ENCODE measurements around the gene PCCA.
"Not testable (repeated sequence)": the region's sequence is repeated elsewhere in the genome, so short reads cannot be mapped to it uniquely, and the experiment has no call there.

Gene PCCA

DNA sequence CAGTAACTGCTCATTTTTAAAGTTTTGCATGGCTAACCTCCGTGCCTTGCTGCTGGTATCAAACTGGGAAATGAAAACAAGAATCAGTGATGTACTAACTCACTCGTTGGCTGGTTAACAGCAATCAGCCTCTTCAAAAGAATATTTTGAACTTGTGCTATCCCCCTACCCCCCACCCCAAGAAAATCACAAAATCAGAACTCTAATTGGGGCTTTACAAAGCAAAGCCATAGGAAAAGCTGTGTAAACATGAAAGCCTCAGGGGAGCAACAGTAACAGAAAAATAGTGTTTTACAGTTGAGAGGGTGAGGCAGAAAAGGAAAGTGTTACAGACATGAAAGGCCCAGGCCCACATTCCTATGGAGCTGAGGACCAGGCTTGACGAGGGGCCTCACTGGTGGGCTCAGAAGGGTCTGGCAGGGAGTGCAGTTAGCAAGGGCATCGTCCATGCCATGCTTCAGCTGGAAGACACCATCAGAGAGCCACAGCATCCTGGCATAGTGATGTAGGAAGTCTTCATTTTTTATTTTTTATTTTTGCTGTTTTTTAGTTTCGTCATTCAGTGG, 217.6 kb downstream of the PCCA start:
- Mint-ChIP-seq H3K4me3 (no peak overlapping the region), H3K9me3 (no peaks in the 10 kb centered on the region), H3K27ac (peak overlapping the region in 1 of 2 donors; percentile 72), H3K27me3 (no peaks in the 10 kb centered on the region), H3K4me1 (no peaks in the 10 kb centered on the region)
- ATAC-seq, result no peak
- DNase-seq, result no peak

DNA sequence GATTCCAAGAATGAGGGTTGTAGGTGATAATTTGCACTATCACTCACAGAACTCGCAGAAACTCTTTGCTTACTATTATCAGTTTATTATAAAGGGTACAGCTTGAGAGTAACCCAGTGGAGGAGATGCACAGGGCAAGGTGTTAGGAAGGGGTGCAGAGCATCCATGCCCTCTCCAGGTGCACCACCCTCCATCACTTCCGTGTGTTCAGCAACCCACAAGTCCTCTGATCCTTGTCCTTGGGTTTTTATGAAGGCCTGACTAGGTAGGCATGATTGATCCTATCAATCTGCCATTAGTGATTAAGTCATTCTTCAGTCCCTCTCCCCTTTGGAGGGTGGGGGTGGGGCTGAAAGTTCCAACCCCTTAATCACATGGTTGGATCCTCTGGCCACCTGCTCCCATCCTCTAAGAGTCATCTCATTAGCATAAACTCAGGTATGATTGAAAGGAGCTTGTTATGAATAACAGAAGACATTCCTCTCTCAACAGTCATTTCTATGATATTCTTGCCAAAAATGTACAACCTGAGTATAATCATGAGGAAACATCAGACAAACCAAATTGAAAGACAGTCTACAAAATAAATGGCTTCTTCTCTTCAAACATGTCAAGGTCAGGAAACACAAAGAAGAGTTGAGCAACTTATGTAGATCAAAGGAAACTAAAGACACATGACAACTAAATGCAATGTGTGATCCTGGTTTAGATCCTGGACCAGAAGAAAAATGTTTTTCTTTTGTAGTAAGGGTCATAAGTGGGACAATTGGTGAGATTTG, 225.4 kb downstream of the PCCA start:
- DNase-seq (no peak), ATAC-seq (no peak)
- no peaks in the 10 kb centered on the region for H3K27me3 Mint-ChIP-seq

DNA sequence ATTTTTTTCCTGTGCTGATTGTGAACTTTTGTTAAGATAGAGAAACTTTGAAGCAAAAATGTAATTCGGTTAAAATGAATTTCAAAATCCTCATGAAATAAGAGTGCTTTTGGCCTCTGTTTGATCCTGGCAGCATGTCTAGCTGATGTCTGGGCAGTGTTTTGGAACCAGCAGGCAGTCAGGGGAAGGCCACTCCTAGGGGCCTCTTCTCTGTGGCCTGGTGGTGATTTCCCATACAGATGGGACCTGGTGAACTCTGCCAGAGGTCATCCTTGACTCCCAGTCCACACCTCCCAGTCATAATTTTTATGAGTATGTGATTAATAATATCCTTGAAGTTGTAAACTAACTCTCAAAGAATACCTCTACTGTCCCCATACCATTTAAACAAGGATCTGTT, 226.6 kb downstream of the PCCA start:
- H3K4me3 Mint-ChIP-seq, result no peak overlapping the region
- no peaks in the 10 kb centered on the region for H3K4me1 Mint-ChIP-seq
- no peak overlapping the region for H3K27ac Mint-ChIP-seq

More for the DNA sequence above, 225.4 kb downstream of the PCCA start:
- H3K4me3 Mint-ChIP-seq, result no peak overlapping the region
- no peaks in the 10 kb centered on the region for H3K4me1 Mint-ChIP-seq
- H3K27ac Mint-ChIP-seq, result no peak overlapping the region
- peaks cover 8 to 9% of the 10 kb centered on the region in 2 donors for H3K9me3 Mint-ChIP-seq

DNA sequence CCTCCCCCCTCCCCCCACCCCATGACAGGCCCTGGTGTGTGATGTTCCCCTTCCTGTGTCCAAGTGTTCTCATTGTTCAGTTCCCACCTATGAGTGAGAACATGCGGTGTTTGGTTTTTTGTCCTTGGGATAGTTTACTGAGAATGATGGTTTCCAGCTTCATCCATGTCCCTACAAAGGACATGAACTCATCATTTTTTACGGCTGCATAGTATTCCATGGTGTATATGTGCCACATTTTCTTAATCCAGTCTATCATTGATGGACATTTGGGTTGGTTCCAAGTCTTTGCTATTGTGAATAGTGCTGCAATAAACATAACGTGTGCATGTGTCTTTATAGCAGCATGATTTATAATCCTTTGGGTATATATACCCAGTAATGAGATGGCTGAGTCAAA, 229.6 kb downstream of the PCCA start:
- not testable (repeated sequence) for H3K4me3 Mint-ChIP-seq, H3K27me3 Mint-ChIP-seq, H3K4me1 Mint-ChIP-seq, H3K9me3 Mint-ChIP-seq, H3K27ac Mint-ChIP-seq, DNase-seq, ATAC-seq

More for the DNA sequence above, 226.6 kb downstream of the PCCA start:
- ATAC-seq (no peak), DNase-seq (no peak)
- no peaks in the 10 kb centered on the region for H3K27me3 Mint-ChIP-seq
- H3K9me3 Mint-ChIP-seq, result peaks cover 8 to 9% of the 10 kb centered on the region in 2 donors

DNA sequence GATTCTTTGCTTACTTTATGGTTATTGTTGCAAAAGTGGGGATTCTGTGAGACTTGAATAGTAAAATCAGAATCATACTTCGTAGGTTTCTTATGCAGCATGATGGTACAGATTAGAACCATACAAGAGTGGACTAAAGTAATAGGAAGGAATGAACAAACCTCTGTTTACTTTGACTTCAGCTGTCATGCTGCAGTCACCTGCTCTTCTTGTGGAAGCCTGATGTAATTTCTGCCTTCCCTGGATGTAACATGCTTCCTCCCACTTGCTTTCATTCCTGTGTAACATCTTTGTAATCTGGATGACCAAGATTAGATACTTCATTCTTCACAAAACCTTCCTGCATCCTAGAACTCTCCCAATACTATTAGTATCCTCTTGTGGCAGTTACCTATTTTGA, 235.0 kb downstream of the PCCA start:
- no peak overlapping the region for H3K4me3 Mint-ChIP-seq
- no peaks in the 10 kb centered on the region for H3K27me3 Mint-ChIP-seq
- no peak for ATAC-seq
- H3K4me1 Mint-ChIP-seq, result no peaks in the 10 kb centered on the region
- no peaks in the 10 kb centered on the region for H3K9me3 Mint-ChIP-seq
- H3K27ac Mint-ChIP-seq, result no peak overlapping the region
- no peak for DNase-seq

DNA sequence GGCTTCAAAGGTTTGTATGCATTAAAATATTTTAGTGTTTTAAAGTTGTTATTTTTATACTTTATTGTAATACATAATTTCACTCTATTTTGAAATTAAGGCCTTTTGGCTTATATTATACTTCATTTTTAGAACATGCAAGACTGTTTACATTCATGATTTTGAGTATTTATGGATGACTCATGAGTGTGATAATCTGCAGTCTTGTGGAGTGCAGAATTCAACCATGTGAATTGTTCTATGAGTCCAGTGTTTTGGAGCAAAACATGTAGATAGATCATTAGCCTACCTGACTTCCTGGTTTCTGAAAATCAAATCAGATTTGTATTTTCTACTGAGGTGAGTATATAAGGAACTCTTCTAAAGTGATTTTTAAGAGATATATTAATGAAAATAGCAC, 241.8 kb downstream of the PCCA start:
- Mint-ChIP-seq H3K27me3 (no peaks in the 10 kb centered on the region), H3K9me3 (peaks cover 5 to 11% of the 10 kb centered on the region in 2 donors), H3K4me3 (no peak overlapping the region), H3K4me1 (no peaks in the 10 kb centered on the region), H3K27ac (no peak overlapping the region)
- no peak for DNase-seq
- ATAC-seq, result no peak

DNA sequence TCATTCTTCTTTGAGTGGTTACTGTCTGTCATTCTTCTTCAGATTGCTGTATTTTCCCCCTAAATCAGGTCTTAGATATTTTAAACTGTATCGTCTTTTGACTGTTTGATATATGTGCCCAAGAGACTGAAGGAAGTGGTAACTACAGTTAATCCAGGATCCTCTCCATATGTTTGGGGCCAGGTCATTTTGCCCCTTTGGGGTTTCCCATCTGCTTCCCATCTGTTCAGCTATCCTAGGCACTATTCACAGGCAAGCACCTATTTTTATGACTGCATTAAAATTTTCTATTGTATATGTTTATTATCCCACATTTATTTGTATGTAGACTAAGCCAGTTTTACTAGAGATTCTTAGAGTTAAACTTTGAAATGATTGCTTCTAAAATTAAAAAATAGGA, 244.2 kb downstream of the PCCA start:
- DNase-seq (no peak), ATAC-seq (no peak)
- no peaks in the 10 kb centered on the region for H3K4me1 Mint-ChIP-seq
- H3K27ac Mint-ChIP-seq, result no peak overlapping the region
- H3K27me3 Mint-ChIP-seq, result no peaks in the 10 kb centered on the region
- peaks cover 5 to 11% of the 10 kb centered on the region in 2 donors for H3K9me3 Mint-ChIP-seq
- no peak overlapping the region for H3K4me3 Mint-ChIP-seq

DNA sequence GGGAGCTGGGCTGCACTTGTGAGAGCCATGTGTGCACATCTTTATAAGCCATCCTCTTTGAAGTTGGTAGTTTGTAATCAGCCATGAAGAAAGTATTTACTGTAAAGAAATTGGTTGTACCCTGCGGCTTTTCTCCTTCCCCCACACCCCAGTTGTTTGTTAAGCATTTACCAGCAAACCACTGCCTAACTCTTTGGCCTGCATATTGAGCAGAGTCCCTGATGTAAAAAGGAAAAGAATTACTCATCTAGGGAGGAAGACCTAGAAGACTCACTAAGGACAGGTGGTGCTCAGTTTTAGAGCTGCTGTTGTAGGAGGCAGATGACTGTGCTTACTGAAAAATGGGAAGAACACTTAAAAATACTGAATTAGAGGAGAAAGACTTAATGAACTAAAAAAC, 245.3 kb downstream of the PCCA start:
- ATAC-seq, result no peak

DNA sequence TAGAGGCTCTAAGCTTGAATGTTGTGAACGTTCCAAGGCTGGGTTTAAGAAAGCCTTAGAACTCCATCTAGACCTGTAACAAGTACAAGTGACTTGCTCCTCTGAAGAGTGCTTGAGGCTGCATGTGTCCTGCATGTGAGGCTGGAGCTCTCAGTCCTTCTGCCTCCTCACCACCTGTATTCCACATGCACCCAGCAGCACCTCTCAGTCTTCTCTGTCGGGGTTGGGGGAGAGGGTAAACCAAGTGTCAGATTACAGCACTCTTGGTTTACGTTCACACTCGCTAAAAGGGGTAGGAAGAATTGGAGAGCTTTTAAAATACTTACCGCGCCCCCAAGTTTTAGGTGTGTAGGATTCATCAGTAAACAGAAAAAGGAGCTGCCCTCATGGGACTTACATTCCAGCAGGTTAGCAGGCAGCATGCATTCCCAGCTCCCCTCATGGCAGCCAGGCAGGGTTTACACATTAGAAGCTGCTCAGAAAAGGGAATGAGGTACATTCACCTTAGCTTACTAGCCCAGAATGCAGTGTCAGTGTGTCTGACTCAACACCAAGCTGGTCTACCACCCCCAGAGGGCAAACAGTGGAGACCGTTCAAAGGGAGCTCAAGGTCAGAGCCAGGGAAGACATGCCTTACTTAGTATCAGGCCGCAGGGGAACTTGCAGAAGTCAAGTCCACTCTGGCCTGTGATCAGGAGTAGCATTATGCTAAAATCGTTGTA, 248.1 kb downstream of the PCCA start:
- ATAC-seq (no peak), DNase-seq (no peak)
- Mint-ChIP-seq H3K27ac (no peak overlapping the region), H3K4me3 (no peak overlapping the region), H3K27me3 (no peaks in the 10 kb centered on the region), H3K4me1 (peaks cover 21% of the 10 kb centered on the region), H3K9me3 (peaks cover 5 to 11% of the 10 kb centered on the region in 2 donors)

More for the DNA sequence above, 245.3 kb downstream of the PCCA start:
- no peak for DNase-seq
- Mint-ChIP-seq H3K27ac (no peak overlapping the region), H3K4me1 (no peaks in the 10 kb centered on the region), H3K27me3 (no peaks in the 10 kb centered on the region), H3K4me3 (no peak overlapping the region), H3K9me3 (peaks cover 5 to 11% of the 10 kb centered on the region in 2 donors)

DNA sequence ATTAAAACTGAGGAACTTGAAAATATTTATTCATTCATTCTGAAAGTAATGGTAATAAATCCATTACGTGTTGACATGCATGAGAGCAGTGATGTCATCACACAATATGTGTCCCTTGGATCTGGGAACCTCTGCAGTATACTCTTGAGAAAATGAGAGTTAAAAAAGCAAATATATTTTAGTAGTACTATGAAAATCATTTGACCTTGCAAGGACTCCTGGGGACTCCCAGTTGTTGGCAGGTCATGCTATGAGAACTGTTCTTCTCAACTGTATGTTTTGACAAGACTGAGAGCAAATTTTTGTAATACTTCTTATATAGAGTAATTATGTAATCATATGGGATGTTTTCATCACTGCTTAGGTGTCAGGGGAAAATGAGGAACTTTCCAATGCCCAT, 249.4 kb downstream of the PCCA start:
- DNase-seq (no peak), ATAC-seq (no peak)
- Mint-ChIP-seq H3K4me1 (peaks cover 21% of the 10 kb centered on the region), H3K27me3 (no peaks in the 10 kb centered on the region), H3K27ac (no peak overlapping the region), H3K4me3 (no peak overlapping the region), H3K9me3 (peaks cover 5 to 11% of the 10 kb centered on the region in 2 donors)

DNA sequence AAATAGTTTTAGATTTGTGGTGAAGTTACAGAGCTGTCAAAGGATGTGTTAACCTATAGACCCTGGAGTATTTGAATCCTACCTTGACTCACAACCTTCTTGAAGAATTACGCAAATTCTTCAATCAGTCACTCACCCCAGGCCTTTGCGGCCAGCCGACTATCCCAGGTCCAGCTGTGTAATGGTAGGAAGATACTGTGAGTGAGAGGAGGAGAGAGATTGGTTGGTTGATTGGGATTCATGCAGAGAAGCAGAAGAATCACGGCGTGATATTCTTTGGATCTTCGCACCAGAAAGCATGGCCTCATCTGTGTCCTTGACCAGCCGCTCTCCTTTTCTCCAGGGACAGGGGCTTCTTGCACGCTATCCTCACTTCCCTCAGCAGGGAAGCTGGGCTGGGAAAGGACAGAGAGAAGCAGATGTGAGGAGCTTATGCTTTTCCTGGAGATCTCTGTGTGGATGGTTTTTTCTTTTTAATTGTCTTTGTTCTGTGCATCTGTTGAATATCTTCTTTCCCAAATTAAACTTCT, 250.6 kb downstream of the PCCA start:
- DNase-seq, result no peak
- Mint-ChIP-seq H3K4me1 (peaks cover 21% of the 10 kb centered on the region), H3K27me3 (no peaks in the 10 kb centered on the region), H3K4me3 (no peak overlapping the region), H3K27ac (no peak overlapping the region), H3K9me3 (peaks cover 3 to 4% of the 10 kb centered on the region in 2 donors)
- no peak for ATAC-seq

DNA sequence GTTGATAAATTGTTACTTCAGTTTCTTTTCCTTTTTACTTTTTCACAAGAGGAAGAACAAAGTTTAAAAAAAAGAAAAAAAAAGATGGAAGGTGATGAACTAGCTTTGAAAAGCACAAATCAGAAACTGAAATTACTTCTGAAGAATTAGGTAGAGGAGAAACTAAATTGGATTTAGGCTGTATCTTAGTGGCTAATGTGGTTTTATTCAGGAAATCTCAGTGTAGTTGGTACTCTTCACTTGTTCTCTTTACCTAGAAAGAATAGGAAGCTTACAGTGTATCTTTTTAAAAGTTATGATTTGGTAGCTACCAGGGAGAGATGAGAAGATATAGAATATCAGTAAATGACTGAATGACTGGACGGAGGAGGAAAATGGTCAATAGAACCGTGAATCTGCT, 252.0 kb downstream of the PCCA start:
- peak overlapping the region in 1 of 2 donors; percentile 79 for H3K27ac Mint-ChIP-seq
- H3K4me1 Mint-ChIP-seq, result peaks cover 21% of the 10 kb centered on the region
- no peaks in the 10 kb centered on the region for H3K27me3 Mint-ChIP-seq
- no peak for ATAC-seq
- H3K9me3 Mint-ChIP-seq, result no peaks in the 10 kb centered on the region
- no peak for DNase-seq
- peak overlapping the region in 1 of 2 donors; percentile 37 for H3K4me3 Mint-ChIP-seq

DNA sequence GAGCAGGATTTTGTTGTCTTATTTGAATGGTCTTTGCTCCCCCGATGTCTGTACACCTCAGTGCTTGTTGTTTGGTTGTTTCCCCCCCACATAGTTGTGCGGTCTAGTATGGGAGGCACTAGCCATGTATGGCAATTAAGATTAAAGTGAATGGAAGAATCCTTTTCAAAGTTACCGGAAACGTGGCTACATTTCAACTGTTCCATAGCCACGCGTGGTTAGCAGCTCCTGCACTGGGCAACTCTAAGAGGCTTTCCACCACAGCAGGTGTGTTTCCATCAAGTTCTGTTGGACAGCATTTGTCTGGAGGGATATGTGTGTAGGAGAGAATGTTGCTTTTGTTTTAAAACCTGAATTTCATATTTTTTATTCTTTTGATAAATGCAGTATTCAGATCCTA, 252.4 kb downstream of the PCCA start:
- ATAC-seq (no peak), DNase-seq (no peak)
- H3K27me3 Mint-ChIP-seq, result no peaks in the 10 kb centered on the region
- no peaks in the 10 kb centered on the region for H3K9me3 Mint-ChIP-seq
- H3K27ac Mint-ChIP-seq, result no peak overlapping the region
- peak overlapping the region in 1 of 2 donors; percentile 36 for H3K4me3 Mint-ChIP-seq
- H3K4me1 Mint-ChIP-seq, result peaks cover 21% of the 10 kb centered on the region

DNA sequence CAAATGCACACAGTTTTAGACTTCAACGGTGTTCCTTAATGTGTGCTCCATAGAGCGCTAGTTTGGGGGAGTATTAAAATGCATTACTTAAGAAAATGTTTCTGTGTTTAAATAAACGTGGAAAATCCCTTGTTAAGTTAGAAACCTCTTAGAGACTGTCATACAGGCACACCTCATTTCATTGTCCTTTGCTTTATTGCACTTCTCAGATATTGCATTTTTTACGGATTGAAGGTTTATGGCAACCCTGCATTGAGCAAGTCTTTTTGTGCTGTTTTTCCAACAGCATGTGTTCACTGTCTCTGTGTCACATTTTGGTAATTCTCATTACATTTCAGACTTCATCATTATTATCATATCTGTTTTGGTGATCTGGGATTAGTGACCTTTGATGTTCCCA, 255.7 kb downstream of the PCCA start:
- Mint-ChIP-seq H3K27me3 (no peaks in the 10 kb centered on the region), H3K4me1 (peaks cover 20% of the 10 kb centered on the region), H3K9me3 (no peaks in the 10 kb centered on the region), H3K4me3 (no peak overlapping the region), H3K27ac (no peak overlapping the region)
- DNase-seq, result no peak
- ATAC-seq, result no peak

DNA sequence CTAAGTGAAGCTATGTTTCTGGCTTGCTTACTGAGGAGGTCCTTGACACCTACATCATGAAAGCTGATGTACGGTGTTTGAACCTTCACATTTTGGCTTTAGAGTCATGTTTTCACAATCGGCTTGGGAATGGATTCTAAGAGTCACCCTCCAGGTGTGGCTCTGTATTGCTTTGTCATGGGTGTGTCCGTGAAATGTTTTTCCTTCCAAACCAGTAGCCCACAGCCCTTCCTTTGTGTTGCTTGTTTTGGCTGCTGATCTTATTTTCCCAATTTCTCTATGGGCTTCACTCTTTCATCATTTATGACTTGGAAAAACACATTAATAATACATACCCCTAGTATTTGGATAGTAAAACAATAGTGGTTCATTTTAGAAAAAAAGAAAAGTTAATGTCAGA, 259.1 kb downstream of the PCCA start:
- Mint-ChIP-seq H3K27ac (no peak overlapping the region), H3K27me3 (no peaks in the 10 kb centered on the region), H3K4me3 (no peak overlapping the region), H3K9me3 (no peaks in the 10 kb centered on the region), H3K4me1 (no peaks in the 10 kb centered on the region)
- DNase-seq (no peak), ATAC-seq (no peak)

DNA sequence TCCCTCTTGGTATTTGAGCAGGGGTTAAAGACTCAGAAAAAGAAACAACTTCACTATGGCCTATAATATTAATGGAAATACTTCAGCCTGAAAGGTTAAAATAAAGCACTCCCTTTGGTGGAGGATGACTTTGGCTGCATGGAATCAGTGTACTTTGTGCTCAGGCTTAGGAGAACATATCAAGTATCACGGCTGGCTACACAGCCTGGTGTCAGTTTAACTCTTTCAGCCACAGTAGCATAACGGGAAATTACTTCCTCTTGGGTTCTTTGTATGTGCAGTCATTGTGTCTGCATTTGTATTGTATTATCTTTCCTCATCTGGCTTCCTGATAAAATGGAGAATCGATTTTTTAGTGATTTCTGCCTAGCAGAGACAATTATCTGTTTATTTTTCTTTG, 260.7 kb downstream of the PCCA start:
- Mint-ChIP-seq H3K9me3 (no peaks in the 10 kb centered on the region), H3K4me1 (no peaks in the 10 kb centered on the region), H3K4me3 (no peak overlapping the region), H3K27me3 (no peaks in the 10 kb centered on the region), H3K27ac (no peak overlapping the region)
- no peak for DNase-seq
- no peak for ATAC-seq
